AG04449 (cell line): ENCODE measurements around the gene MPP2.

ENCODE experiments used
- CTCF ChIA-PET: fragments of 350-600 bp; formaldehyde crosslinking; extraction: SDS; loops from one replicate; lab custom pipeline; 2021; ENCODE audit warnings: antibody characterized with exemption; lab: Yijun Ruan, JAX
- POLR2A ChIA-PET: fragments of 400-600, 350-600 bp; formaldehyde crosslinking; extraction: SDS; loops from one replicate; lab custom pipeline; 2020; ENCODE audit warnings: antibody characterized with exemption, inconsistent platforms; lab: Yijun Ruan, JAX
- DNase-seq: peaks from one replicate; pipeline ENCODE4 v3.0.0-alpha.2; 2010; ENCODE audit warnings: low read depth, low spot score
- H3K4me3 ChIP-seq: 2 replicates; pipeline ENCODE4 v1.5.1; 2011; ENCODE audit warnings: low read depth, mild to moderate bottlenecking, control low read depth, low read length
- TF ChIP-seq, protein P1 (sequence below): IDR thresholded peaks from one replicate; pipeline ENCODE4 v1.5.1; 2011; ENCODE audit warnings: mild to moderate bottlenecking, moderate library complexity, low read length, control low read depth, inconsistent platforms; ENCODE audit not compliant: insufficient read depth; ENCODE audit errors: missing control alignments

Gene MPP2

DNA sequence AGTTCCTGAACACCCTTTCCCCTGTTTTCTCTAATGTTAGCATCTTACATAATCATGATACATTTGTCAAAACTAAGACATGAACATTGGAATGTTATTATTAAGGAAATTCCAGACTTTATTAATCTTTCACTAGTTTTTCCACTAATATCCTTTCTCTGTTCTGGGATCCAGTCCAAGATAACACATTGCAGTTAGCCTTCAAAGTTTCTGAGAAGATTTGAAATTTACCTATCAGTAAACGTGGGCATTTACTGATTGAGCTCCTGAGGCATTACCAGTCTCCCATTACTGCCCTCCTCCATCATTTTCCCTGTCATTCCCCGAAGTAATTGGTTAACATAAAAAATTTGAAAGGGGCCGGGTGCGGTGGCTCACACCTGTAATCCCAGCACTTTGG is 66.1 kb downstream of the MPP2 start:
- CTCF ChIA-PET = interaction anchor here (0.8 to 1.7 kb wide), 8 partner anchors 9 to 699 kb away, joined by 3 to 5 read pairs (median 3); partner anchors contain the start of gene MPP3
- POLR2A ChIA-PET = no interaction called here
- no peak for DNase-seq

DNA sequence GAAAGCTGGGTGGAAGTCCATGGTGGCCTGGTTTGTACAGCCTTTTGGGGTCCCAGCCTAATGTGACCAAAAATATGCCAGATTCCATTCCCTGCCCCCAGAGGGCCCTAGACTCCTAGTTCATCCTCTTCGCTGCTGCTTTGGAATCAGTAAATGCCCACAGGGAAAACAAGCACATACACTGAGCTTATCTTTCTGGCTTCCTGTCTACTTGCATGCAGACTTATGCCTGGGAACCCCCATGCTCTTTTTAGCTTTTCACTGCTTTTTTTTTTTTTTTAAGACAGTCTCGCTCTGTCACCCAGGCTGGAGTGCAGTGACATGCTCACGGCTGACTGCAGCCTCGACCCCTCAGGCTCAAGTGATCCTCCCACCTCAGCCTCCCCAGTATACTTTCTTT is 66.5 kb downstream of the MPP2 start:
- DNase-seq = no peak
- H3K4me3 ChIP-seq = no peak overlapping the region
- TF ChIP-seq, protein P1, sequence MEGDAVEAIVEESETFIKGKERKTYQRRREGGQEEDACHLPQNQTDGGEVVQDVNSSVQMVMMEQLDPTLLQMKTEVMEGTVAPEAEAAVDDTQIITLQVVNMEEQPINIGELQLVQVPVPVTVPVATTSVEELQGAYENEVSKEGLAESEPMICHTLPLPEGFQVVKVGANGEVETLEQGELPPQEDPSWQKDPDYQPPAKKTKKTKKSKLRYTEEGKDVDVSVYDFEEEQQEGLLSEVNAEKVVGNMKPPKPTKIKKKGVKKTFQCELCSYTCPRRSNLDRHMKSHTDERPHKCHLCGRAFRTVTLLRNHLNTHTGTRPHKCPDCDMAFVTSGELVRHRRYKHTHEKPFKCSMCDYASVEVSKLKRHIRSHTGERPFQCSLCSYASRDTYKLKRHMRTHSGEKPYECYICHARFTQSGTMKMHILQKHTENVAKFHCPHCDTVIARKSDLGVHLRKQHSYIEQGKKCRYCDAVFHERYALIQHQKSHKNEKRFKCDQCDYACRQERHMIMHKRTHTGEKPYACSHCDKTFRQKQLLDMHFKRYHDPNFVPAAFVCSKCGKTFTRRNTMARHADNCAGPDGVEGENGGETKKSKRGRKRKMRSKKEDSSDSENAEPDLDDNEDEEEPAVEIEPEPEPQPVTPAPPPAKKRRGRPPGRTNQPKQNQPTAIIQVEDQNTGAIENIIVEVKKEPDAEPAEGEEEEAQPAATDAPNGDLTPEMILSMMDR = no peak
- CTCF ChIA-PET = interaction anchor here (0.6 to 1.7 kb wide), 10 partner anchors 8 to 700 kb away, joined by 3 to 6 read pairs (median 3); partner anchors contain the start of gene MPP3
- POLR2A ChIA-PET = no interaction called here

More for the DNA sequence above, 66.1 kb downstream of the MPP2 start:
- TF ChIP-seq, protein P1 = no peak
- H3K4me3 ChIP-seq = no peak overlapping the region

DNA sequence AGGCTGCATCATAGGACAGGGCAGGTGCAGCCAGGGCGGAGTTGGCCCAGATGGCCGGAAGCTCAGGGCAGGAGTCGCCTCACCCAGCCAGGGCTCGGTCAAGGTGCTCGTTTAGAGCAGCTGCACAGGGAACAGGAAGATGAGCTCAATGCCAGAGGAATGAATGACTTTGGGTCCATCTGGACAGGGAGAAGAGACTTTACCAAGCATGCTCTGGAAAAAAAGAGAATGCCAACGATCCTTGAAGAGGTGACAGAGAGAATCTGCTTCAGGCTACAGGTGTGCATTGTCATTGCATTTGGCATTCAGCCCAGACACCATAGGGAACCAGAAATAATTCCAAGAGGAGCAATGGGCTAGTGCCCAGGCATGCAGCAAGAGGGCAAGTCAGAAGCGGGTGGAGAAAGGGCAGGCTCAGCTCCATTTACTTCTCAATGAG is 67.6 kb downstream of the MPP2 start:
- POLR2A ChIA-PET = interaction anchor here (0.6 kb wide), 1 partner anchor 235 kb away, joined by 3 read pairs; no protein-coding TSS in a partner anchor
- no peak for DNase-seq
- CTCF ChIA-PET = interaction anchor here (1.1 to 1.7 kb wide), 3 partner anchors 14 to 74 kb away, joined by 3 read pairs; no protein-coding TSS in a partner anchor
- TF ChIP-seq, protein P1 = no peak
- H3K4me3 ChIP-seq = no peak overlapping the region

DNA sequence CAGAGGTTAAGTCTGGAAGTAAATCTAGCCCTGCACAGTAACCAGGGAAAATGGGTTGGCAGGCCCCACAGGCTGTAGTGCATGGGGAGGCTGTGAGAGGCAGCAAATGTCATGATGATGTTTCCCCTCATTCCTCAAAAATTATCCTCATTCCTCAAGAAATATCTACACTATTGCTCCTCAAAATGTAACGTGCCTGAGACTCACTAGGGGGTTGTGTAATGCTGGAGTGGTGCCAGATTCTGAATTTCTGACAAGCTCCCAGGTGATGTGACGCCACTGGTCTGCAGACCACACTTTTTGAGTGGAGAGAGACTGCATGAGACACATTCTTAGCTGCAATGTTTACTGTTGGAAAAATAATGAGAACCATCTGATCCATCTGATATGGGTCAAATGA is 73.2 kb downstream of the MPP2 start:
- ChIA-PET POLR2A (no interaction called here), CTCF (interaction anchor here (1.0 to 1.8 kb wide), 3 partner anchors 12 to 74 kb away, joined by 4 to 9 read pairs (median 5); no protein-coding TSS in a partner anchor)
- DNase-seq = peak; percentile 14
- TF ChIP-seq, protein P1 = no peak
- H3K4me3 ChIP-seq = no peak overlapping the region

DNA sequence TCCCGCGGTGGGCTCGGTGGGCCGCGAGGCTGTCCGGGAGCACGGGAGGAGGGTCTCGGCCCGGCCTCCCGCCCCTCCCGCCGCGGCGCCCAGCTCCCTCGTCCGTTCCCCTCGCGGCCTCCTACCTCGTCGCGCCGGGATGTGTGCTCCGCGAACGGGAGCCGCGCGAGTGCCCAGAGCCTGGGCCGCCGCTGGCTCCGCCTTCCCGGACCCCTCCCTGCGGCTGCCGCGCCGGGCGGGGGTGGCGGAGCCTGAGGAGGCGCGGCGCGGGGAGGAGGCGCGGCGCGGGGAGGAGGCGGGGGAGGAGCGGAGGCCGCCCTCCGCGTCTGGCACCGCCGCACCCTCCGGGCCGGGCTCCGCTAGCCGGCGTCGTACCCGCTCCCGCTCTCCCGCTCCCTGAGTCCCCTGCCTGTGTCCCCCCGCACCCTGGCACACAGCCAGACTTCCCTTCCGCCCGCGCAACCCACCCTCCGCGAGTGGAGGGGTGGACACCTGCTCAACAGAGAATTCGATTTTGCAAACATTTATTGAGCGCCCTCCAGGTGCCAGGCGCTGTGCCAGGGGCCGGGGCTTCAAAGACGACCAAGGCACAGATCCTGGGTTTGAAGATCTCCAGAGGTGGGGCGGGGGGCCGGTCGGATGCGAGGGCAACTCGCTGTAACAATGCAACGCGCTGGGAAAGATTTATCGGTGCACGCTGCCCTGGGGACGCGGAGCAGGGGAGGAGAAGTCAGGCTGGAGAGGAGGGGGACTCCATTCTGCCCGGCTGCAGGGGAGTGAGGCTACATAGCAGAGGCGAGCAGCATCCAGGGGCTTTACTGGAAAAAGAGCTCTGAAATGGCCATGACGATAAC is 74.1 kb downstream of the MPP2 start, which contains the start of gene MPP3:
Gene MPP3 (minus strand): TSS at position 171 of the 854 bp plus-strand sequence. CDS start 1,240 bp downstream, outside the sequence.
- ChIA-PET POLR2A (interaction anchor here (0.6 kb wide), 1 partner anchor 11 kb away, joined by 3 read pairs; no protein-coding TSS in a partner anchor), CTCF (interaction anchor here (1.0 to 2.8 kb wide), 6 partner anchors 8 to 73 kb away, joined by 4 to 22 read pairs (median 4); partner anchors contain the start of gene CD300LG)
- DNase-seq = no peak
- TF ChIP-seq, protein P1 = no peak
- peak within 1 kb of the TSS; percentile 71 for H3K4me3 ChIP-seq
